LNCaP clone FGC (cell line): ENCODE measurements around the gene SNX32.

ENCODE experiments used
- DNase-seq: peaks from one replicate; pipeline ENCODE4 v3.0.0-alpha.2; 2011; ENCODE audit warnings: low read depth
- H3K4me3 ChIP-seq: 2 replicates; pipeline ENCODE4 v1.5.1; 2011; ENCODE audit warnings: mild to moderate bottlenecking, low read depth, low read length, control low read depth
- TF ChIP-seq, protein P1 (sequence below): IDR thresholded peaks from 2 replicates; pipeline ENCODE4 v1.5.1; 2012; ENCODE audit warnings: mild to moderate bottlenecking; ENCODE audit not compliant: control insufficient read depth, insufficient read depth; ENCODE audit errors: extremely low read depth

Gene SNX32

DNA sequence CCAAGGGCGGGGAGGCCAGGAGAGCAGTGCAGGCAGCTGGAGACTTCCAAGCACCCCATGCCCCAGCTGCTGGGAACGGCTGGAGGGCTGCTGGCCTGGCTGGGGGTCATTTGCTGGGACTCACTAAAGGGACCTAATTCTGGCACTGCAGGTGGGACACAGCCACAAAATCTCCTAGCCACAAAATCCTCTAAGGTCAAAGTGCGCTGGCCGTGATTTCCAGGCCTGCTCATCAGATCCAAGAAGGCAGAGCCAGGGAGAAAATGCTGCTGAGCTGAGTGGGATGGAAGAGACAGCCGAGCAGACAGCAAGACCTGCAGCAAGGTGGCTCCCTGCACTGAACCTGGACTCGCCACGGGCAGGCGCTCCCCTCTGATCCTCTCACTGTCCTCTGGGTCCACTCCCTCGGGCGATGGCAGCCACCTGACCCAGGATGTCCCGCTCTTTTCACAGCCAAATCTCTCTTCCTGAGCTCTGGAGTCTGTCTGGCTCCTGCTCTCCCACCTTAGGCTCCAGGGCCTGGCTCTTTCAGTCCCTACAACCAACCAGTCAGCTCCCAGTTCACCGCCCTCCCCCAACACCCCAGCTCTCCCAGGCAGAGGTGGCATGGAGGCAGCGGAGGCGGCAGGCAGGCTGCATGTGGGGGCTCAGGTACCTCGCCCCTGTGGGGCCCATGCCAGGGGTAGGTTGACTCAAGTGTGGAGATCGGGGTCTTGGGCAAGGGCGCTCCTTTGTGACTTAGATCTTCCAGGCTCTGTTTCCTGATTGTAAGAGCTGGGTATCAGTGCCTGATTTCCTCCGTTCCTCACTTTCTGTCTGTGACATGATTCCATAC lies 32.4 kb upstream of the SNX32 start:
- no peak for DNase-seq
- no peak overlapping the region for H3K4me3 ChIP-seq
- TF ChIP-seq, protein P1, sequence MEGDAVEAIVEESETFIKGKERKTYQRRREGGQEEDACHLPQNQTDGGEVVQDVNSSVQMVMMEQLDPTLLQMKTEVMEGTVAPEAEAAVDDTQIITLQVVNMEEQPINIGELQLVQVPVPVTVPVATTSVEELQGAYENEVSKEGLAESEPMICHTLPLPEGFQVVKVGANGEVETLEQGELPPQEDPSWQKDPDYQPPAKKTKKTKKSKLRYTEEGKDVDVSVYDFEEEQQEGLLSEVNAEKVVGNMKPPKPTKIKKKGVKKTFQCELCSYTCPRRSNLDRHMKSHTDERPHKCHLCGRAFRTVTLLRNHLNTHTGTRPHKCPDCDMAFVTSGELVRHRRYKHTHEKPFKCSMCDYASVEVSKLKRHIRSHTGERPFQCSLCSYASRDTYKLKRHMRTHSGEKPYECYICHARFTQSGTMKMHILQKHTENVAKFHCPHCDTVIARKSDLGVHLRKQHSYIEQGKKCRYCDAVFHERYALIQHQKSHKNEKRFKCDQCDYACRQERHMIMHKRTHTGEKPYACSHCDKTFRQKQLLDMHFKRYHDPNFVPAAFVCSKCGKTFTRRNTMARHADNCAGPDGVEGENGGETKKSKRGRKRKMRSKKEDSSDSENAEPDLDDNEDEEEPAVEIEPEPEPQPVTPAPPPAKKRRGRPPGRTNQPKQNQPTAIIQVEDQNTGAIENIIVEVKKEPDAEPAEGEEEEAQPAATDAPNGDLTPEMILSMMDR = no peak

DNA sequence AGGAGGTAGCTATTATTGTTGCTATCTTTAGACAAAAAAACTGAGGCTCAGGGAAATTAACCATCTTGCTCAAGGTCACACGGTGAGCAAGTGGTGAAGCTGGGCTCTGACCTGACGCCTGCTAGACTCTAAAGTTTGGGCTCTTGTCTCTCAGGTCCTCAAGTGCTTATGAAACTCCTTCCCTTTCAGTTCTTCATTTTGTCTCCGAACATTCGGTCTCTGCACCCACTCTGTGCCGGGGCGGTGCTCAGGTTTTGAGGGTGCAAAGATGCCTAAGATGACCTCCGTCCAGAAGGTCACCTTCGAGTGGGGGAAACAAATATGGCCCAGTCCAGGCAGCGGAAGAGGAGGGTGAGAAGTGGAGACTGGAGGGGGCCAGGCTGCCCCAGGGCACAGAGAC lies 30.9 kb upstream of the SNX32 start:
- no peak overlapping the region for H3K4me3 ChIP-seq
- no peak for DNase-seq
- TF ChIP-seq, protein P1 = no peak

DNA sequence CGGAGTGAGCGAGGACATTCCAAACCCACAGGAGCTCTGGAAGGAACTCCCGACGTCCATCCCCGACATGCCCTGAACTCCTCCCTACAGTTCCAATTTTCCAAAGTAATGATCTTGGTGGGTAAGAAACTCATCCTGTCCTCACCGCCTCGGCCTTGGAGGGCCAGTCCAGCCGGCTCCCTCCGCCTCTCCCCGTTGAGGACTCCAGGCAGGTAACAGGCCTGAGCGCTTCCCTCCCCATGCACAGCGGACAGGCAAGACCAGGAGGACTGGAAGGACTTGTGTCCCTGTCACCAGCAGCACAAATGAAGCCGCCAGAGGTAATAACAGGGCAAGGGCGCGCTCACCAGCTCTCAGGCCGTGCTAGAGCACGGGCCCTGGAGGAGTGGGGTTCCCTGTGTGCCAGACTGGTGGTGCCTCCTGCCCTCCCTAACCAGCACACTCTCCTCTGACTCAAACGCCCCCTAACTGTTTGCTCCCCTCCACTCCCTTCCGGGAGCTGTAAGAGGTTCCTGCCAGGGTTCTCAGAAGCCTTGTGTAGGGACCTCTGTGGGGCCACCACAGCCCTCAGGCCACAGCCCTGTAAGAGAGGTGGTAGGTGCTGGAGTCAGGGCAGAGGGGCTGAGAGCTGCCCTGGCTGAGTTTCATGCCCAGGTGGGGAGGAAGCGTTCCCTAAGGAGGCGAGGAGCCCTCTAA lies 29.8 kb upstream of the SNX32 start:
- no peak for DNase-seq
- H3K4me3 ChIP-seq = no peak overlapping the region
- TF ChIP-seq, protein P1 = no peak

DNA sequence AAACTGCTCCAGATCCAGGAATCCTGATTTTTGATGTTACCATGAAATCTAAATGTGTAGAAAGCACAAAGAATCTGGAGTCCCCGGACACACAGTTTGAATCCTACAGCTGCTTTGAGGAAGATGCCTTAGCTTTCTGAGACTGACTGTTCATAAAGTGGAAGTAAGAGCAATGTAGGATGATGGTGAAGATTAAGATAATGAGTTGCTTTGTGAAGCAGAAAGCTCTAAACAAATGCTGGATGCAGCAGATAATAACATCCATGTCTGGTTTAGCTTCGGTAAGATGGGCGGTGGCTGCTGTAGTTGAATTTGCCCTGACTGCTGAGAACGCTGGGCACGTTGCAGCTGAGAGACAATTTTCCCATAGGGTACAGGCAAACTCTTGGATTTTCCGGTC lies 26.8 kb upstream of the SNX32 start:
- H3K4me3 ChIP-seq = no peak overlapping the region
- TF ChIP-seq, protein P1 = no peak
- DNase-seq = no peak

DNA sequence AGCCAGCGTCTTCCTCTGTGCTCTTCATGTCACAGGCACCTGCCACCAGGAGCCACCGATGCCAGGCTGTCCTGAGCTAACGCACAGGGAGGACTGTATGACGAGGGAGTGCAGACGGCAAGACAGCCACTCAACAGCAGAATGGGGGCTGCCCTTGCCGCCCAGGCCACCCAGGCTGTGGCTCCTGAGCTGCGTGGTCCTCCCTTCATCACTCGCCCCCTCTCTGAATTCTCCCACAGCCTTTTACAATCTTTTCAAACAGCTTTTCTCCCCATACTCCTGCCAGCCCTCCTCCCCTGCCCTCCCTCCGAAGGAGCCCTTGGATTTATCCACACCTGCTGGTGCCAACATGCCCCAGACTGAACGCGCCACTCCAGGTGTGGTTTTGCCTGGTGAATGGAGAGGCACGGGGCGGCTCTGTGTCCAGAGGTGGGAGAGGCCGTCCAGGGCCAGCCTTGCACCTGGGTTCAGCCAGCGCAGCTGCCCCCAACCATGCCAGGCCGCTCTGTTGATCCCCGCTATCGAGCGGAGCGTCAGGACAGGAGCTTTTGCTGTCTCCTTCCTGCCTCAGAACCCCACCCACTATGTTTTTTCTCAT lies 24.9 kb upstream of the SNX32 start:
- DNase-seq = no peak
- TF ChIP-seq, protein P1 = no peak
- no peak overlapping the region for H3K4me3 ChIP-seq

DNA sequence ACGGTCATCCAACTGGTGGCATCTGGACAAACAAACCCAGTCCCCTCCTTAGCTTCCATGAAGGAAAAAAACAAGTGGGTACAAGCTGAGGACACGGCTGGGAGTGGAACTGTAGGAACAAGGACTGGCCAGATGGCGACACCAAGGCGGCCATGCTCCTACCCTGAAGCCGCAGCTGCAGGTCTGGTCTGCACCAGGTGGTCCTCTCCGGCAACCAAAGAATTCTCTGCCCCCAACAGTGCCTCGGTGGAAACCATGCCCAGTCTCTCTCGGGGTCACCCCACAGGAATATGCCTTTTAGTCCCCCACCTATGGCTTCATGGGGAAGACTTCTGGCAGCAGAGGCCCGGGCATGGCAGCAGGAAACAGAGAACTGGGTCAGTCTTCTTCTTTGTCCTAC lies 24.3 kb upstream of the SNX32 start:
- TF ChIP-seq, protein P1 = no peak
- H3K4me3 ChIP-seq = no peak overlapping the region
- DNase-seq = no peak
